Esophagus mucosa (tissue), 1 donor: ENCODE data around the gene NLRP4. TPM values are rescaled to one million over a fixed set of nuclear protein-coding genes. Genes with fewer than 3 reads are reported as not detected.

Experiments
- ATAC-seq: fragments of 200-7000 bp; cut with Tn5 transposase; one replicate; pipeline ENCODE4 v1.9.1; 2020
- total RNA-seq: library from RNA; stranded (reverse); gene quantifications from one replicate; pipeline ENCODE4 v1.2.4, GENCODE V29; 2023
- donor health status: DM: yes; HTN: yes; CAD: no.

NLRP4 gene
- total RNA-seq: not detected

- no peak for ATAC-seq
Observed at GRCh38 chr19:55836340-55836739, at the start of gene NLRP4. Gene NLRP4 (plus strand): TSS chr19:55836540. CDS start chr19:55852081, 15,541 bp downstream.

GRCh38 chr19:55795021-55795420, 41.3 kb upstream of the NLRP4 start:
- ATAC-seq: no peak

GRCh38 chr19:55801416-55801815, 34.9 kb upstream of the NLRP4 start:
- ATAC-seq: no peak

- ATAC-seq: no peak
Observed at GRCh38 chr19:55802281-55802680, 34.1 kb upstream of the NLRP4 start.

GRCh38 chr19:55809381-55810058, 26.8 kb upstream of the NLRP4 start:
- peak; percentile 23 for ATAC-seq

- no peak for ATAC-seq
Observed at GRCh38 chr19:55811340-55811739, 25.0 kb upstream of the NLRP4 start.

- no peak for ATAC-seq
Observed at GRCh38 chr19:55812449-55812848, 23.9 kb upstream of the NLRP4 start.

GRCh38 chr19:55813906-55814305, 22.4 kb upstream of the NLRP4 start:
- ATAC-seq: no peak

- ATAC-seq: no peak
Observed at GRCh38 chr19:55820037-55820436, 16.3 kb upstream of the NLRP4 start.

- ATAC-seq: no peak
Observed at GRCh38 chr19:55830656-55831055, 5.7 kb upstream of the NLRP4 start.

GRCh38 chr19:55831846-55832245, 4.5 kb upstream of the NLRP4 start, which contains the start of gene NLRP11:
Gene NLRP11 (minus strand): TSS chr19:55831999. CDS start chr19:55818174, 13,825 bp downstream.
- ATAC-seq: no peak

- ATAC-seq: no peak
Observed at GRCh38 chr19:55832676-55833075, 3.7 kb upstream of the NLRP4 start.

GRCh38 chr19:55838251-55838650, 1.9 kb downstream of the NLRP4 start:
- no peak for ATAC-seq

- no peak for ATAC-seq
Observed at GRCh38 chr19:55838906-55839305, 2.6 kb downstream of the NLRP4 start.

- no peak for ATAC-seq
Observed at GRCh38 chr19:55855160-55855559, 18.8 kb downstream of the NLRP4 start.

GRCh38 chr19:55857149-55857548, 20.8 kb downstream of the NLRP4 start:
- ATAC-seq: no peak

GRCh38 chr19:55857974-55858373, 21.6 kb downstream of the NLRP4 start:
- no peak for ATAC-seq

- no peak for ATAC-seq
Observed at GRCh38 chr19:55858401-55858800, 22.1 kb downstream of the NLRP4 start.

- no peak for ATAC-seq
Observed at GRCh38 chr19:55858969-55859368, 22.6 kb downstream of the NLRP4 start.

GRCh38 chr19:55866521-55866920, 30.2 kb downstream of the NLRP4 start:
- no peak for ATAC-seq

GRCh38 chr19:55867101-55867500, 30.8 kb downstream of the NLRP4 start:
- ATAC-seq: no peak

- no peak for ATAC-seq
Observed at GRCh38 chr19:55870736-55871135, 34.4 kb downstream of the NLRP4 start.

- no peak for ATAC-seq
Observed at GRCh38 chr19:55877211-55877610, 40.9 kb downstream of the NLRP4 start.

GRCh38 chr19:55882626-55883025, 46.3 kb downstream of the NLRP4 start:
- ATAC-seq: no peak

- ATAC-seq: no peak
Observed at GRCh38 chr19:55898911-55899310, 62.6 kb downstream of the NLRP4 start.
